HEK293 (cell line): ENCODE results near the gene ITGAX.

Experiments
- PRDM1 ChIP-seq: fragments of 450-650 bp; formaldehyde crosslinking; IDR thresholded peaks from 2 replicates; pipeline ENCODE4; 2016; ENCODE audit warnings: missing biosample characterization, missing genetic modification characterization
- SCRT1 ChIP-seq: fragments of 450-650 bp; formaldehyde crosslinking; IDR thresholded peaks from 2 replicates; pipeline ENCODE4 v1.5.1; 2016; ENCODE audit warnings: missing biosample characterization, missing genetic modification characterization, borderline replicate concordance
- ZBTB7A ChIP-seq: fragments of 450-650 bp; formaldehyde crosslinking; IDR thresholded peaks from 2 replicates; pipeline ENCODE4 v1.5.1; 2016; ENCODE audit warnings: low read depth, missing biosample characterization, missing genetic modification characterization
- ZNF274 ChIP-seq, 2 experiments: fragments of 200-500 bp in 1 of 2; fragments of 450-650 bp in 1 of 2; sonication (Bioruptor generic) in 1 of 2; formaldehyde crosslinking in 1 of 2; IDR thresholded peaks; 2 replicates each; pipeline versions ENCODE4 v1.5.1 to v1.6.1; 2014 to 2016; ENCODE audit warnings: borderline replicate concordance in 1 of 2, inconsistent platforms in 1 of 2, low read length in 1 of 2, missing biosample characterization in 1 of 2, missing genetic modification characterization in 1 of 2
- ZNF48 ChIP-seq: fragments of 450-650 bp; formaldehyde crosslinking; IDR thresholded peaks from 2 replicates; pipeline ENCODE4 v1.5.1; 2016; ENCODE audit warnings: missing biosample characterization, missing genetic modification characterization
- ZNF521 ChIP-seq: fragments of 450-650 bp; formaldehyde crosslinking; IDR thresholded peaks from 2 replicates; pipeline ENCODE4 v1.5.1; 2017; ENCODE audit warnings: missing biosample characterization, mild to moderate bottlenecking, missing genetic modification characterization
- ZNF707 ChIP-seq: fragments of 450-650 bp; formaldehyde crosslinking; IDR thresholded peaks from 2 replicates; pipeline ENCODE4 v1.5.1; 2016; ENCODE audit warnings: missing biosample characterization, missing genetic modification characterization
- TF ChIP-seq, protein P1 (sequence below): fragments of 450-650 bp; formaldehyde crosslinking; IDR thresholded peaks from 2 replicates; pipeline ENCODE4 v1.5.1; 2017; ENCODE audit warnings: missing biosample characterization, missing genetic modification characterization
- TF ChIP-seq, protein P2 (sequence below): fragments of 450-650 bp; formaldehyde crosslinking; IDR thresholded peaks from 2 replicates; pipeline ENCODE4 v1.5.1; 2016; ENCODE audit warnings: missing biosample characterization, missing genetic modification characterization
- TF ChIP-seq, protein P3 (sequence below): IDR thresholded peaks from 2 replicates; pipeline ENCODE4 v1.6.1; 2011; ENCODE audit warnings: mild to moderate bottlenecking, low read depth, low read length, borderline replicate concordance
- TF ChIP-seq, protein P4 (sequence below): fragments of 450-650 bp; formaldehyde crosslinking; IDR thresholded peaks from 2 replicates; pipeline ENCODE4 v1.5.1; 2016; ENCODE audit warnings: missing biosample characterization, missing genetic modification characterization
- TF ChIP-seq, protein P5 (sequence below): fragments of 450-650 bp; formaldehyde crosslinking; IDR thresholded peaks from 2 replicates; pipeline ENCODE4 v1.5.1; 2016; ENCODE audit warnings: missing biosample characterization, missing genetic modification characterization, low read depth

DNA sequence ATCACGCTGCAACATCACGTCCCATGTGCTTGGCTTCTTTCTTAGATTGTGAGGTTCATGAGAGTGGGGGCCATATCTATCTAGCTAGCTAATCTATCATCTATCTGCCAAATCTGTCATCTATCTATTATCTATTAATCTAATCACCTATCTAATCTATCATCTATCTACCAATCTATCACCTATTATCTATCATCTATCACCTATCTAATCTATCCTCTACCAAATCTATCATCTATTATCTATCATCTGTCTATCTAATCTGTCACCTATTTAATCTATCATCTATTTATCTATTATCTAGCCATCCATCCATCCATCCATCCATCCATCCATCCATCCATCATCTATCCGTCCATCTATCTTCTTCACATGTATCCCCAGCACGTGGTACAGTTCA lies 59.0 kb downstream of the ITGAX start:
- TF ChIP-seq, protein P1, sequence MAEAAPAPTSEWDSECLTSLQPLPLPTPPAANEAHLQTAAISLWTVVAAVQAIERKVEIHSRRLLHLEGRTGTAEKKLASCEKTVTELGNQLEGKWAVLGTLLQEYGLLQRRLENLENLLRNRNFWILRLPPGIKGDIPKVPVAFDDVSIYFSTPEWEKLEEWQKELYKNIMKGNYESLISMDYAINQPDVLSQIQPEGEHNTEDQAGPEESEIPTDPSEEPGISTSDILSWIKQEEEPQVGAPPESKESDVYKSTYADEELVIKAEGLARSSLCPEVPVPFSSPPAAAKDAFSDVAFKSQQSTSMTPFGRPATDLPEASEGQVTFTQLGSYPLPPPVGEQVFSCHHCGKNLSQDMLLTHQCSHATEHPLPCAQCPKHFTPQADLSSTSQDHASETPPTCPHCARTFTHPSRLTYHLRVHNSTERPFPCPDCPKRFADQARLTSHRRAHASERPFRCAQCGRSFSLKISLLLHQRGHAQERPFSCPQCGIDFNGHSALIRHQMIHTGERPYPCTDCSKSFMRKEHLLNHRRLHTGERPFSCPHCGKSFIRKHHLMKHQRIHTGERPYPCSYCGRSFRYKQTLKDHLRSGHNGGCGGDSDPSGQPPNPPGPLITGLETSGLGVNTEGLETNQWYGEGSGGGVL: no peak
- TF ChIP-seq, protein P2, sequence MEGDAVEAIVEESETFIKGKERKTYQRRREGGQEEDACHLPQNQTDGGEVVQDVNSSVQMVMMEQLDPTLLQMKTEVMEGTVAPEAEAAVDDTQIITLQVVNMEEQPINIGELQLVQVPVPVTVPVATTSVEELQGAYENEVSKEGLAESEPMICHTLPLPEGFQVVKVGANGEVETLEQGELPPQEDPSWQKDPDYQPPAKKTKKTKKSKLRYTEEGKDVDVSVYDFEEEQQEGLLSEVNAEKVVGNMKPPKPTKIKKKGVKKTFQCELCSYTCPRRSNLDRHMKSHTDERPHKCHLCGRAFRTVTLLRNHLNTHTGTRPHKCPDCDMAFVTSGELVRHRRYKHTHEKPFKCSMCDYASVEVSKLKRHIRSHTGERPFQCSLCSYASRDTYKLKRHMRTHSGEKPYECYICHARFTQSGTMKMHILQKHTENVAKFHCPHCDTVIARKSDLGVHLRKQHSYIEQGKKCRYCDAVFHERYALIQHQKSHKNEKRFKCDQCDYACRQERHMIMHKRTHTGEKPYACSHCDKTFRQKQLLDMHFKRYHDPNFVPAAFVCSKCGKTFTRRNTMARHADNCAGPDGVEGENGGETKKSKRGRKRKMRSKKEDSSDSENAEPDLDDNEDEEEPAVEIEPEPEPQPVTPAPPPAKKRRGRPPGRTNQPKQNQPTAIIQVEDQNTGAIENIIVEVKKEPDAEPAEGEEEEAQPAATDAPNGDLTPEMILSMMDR (tag by site-specific recombination): no peak
- no peak for TF ChIP-seq ZNF274 (IDR thresholded peaks at IDR 0.05; ENCODE audit: low read length)
- no peak for TF ChIP-seq ZNF274 (tag by site-specific recombination; IDR thresholded peaks at IDR 0.05; ENCODE audit: borderline replicate concordance)
- TF ChIP-seq, protein P3, sequence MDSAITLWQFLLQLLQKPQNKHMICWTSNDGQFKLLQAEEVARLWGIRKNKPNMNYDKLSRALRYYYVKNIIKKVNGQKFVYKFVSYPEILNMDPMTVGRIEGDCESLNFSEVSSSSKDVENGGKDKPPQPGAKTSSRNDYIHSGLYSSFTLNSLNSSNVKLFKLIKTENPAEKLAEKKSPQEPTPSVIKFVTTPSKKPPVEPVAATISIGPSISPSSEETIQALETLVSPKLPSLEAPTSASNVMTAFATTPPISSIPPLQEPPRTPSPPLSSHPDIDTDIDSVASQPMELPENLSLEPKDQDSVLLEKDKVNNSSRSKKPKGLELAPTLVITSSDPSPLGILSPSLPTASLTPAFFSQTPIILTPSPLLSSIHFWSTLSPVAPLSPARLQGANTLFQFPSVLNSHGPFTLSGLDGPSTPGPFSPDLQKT: no peak
- no peak for TF ChIP-seq ZNF521
- no peak for TF ChIP-seq ZNF48 (tag by site-specific recombination)
- no peak for TF ChIP-seq SCRT1 (tag by site-specific recombination)
- no peak for TF ChIP-seq ZBTB7A
- TF ChIP-seq, protein P4, sequence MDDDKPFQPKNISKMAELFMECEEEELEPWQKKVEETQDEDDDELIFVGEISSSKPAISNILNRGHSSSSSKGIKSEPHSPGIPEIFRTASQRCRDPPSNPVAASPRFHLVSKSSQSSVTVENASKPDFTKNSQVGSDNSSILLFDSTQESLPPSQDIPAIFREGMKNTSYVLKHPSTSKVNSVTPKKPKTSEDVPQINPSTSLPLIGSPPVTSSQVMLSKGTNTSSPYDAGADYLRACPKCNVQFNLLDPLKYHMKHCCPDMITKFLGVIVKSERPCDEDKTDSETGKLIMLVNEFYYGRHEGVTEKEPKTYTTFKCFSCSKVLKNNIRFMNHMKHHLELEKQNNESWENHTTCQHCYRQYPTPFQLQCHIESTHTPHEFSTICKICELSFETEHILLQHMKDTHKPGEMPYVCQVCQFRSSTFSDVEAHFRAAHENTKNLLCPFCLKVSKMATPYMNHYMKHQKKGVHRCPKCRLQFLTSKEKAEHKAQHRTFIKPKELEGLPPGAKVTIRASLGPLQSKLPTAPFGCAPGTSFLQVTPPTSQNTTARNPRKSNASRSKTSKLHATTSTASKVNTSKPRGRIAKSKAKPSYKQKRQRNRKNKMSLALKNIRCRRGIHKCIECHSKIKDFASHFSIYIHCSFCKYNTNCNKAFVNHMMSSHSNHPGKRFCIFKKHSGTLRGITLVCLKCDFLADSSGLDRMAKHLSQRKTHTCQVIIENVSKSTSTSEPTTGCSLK (tag by site-specific recombination): no peak
- no peak for TF ChIP-seq ZNF707 (tag by site-specific recombination)
- no peak for TF ChIP-seq PRDM1 (tag by site-specific recombination)
- TF ChIP-seq, protein P5, sequence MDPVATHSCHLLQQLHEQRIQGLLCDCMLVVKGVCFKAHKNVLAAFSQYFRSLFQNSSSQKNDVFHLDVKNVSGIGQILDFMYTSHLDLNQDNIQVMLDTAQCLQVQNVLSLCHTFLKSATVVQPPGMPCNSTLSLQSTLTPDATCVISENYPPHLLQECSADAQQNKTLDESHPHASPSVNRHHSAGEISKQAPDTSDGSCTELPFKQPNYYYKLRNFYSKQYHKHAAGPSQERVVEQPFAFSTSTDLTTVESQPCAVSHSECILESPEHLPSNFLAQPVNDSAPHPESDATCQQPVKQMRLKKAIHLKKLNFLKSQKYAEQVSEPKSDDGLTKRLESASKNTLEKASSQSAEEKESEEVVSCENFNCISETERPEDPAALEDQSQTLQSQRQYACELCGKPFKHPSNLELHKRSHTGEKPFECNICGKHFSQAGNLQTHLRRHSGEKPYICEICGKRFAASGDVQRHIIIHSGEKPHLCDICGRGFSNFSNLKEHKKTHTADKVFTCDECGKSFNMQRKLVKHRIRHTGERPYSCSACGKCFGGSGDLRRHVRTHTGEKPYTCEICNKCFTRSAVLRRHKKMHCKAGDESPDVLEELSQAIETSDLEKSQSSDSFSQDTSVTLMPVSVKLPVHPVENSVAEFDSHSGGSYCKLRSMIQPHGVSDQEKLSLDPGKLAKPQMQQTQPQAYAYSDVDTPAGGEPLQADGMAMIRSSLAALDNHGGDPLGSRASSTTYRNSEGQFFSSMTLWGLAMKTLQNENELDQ (tag by site-specific recombination): no peak
